Limb (tissue), 2 donors: ENCODE results near the gene GPR84.
"Not testable (repeated sequence)": the region's sequence is repeated elsewhere in the genome, so short reads cannot be mapped to it uniquely, and the experiment has no call there.

ENCODE experiments used
- DNase-seq, 2 donors: peaks; one replicate each; pipeline ENCODE4 v3.0.0-alpha.2; 2016; ENCODE audit errors: extremely low spot score in 2 of 2

The GPR84 gene

DNA sequence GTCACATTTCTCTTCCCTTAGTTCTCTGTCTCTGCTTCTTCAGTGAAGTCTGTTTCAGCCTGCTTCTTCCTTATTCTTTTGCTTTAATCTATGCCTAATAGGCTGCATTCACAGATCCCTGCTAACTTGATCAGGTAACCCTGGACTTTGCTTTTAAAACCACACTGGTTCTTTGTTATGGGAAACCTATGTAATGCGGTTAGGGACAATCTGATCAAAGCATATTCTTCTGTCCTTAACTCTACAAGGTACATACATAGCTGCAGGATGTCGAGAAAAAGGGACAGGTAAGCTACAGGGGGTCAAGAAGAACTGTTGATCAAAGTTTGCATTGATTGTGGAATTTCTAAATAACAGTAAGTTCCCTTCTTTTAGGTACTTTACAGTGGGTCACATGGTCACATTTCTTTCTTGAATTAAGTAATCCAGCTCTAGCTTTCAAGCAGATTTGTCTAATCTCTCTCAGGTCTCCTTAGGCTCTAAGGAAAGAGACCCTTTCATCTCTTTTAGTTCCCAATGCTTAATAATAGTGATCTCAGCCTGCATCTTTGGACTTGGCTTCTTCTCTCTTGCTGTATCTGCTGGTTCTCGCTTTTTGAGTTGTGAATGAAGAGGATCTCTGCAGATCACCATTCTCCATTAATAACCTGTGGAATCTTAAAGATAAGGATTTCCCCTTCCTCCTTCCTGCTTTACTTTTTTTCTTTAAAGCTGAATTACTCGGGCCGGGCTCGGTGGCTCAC is 35.5 kb downstream of the GPR84 start:
- DNase-seq: no peak

DNA sequence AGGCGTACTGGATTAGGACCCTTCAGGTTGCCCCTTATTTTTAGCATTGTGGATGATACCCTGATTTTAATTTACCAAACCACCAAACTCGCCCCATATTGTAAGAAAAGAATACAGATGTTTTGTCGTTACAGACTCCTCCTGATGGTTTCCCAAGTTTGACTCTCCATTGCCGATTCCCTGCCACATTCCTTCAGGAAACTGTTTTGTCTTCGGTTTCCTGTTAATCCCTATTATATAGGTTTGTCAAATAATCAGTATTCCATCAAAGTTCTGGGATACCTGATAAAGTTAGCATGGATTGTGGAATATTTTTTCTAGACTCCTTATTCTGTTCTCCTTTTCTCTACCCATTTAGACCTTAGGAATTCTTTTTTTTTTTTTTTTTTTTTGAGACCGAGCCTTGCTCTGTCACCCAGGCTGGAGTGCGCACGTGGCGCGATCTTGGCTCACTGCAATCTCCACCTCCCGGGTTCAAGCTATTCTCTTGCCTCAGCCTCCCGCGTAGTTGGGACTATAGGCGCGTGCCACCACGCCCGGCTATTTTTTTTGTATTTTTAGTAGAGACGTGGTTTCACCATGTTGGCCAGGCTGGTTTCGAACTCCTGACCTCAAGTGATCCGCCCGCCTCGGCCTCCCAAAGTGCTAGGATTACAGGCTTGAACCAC is 38.7 kb downstream of the GPR84 start:
- not testable (repeated sequence) for DNase-seq

DNA sequence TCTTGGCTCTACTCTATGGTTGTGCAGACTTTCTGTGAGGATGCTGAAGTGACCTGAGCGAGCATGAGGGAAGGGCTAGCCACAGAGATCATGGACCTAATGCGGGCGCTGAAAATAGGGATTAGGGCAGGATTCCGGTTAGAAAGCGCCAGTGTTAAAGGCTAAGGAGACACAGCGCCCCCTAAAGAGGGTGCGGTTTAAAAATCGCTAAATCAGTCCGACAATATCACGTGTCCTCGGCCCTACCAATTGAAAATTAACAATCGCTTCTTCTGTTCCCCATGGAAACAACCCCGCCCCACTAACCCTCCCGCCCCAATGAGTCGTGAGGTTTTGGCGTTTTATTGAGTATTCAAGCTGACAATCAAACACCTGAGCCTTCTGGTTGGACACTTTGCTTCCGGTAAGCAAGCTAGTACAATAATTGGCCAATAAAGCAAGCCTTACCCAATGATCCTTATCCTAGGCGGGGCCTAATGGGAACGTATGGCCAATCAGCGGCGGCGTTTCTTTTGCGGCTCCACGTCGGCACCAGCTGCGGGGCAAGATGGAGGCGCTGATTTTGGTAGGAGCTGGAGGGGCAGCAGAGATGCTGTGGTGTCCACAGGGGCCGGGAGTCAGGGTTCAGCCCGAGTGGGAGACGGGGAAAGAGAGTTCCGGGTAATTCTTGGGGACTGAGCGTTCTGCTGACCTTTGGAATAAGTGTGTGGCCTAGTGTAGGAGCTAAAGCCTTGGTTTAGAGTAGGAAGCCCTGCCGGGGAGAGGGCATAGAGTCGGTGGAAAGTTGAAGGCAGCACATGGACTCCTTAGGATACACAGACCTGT is 39.5 kb downstream of the GPR84 start, which contains the start of gene COPZ1:
TSS of gene COPZ1 (plus strand) at position 515 of the 825 bp plus-strand sequence. CDS start at position 548, 33 bp downstream.
- peak; percentile 94 to 100 for DNase-seq

DNA sequence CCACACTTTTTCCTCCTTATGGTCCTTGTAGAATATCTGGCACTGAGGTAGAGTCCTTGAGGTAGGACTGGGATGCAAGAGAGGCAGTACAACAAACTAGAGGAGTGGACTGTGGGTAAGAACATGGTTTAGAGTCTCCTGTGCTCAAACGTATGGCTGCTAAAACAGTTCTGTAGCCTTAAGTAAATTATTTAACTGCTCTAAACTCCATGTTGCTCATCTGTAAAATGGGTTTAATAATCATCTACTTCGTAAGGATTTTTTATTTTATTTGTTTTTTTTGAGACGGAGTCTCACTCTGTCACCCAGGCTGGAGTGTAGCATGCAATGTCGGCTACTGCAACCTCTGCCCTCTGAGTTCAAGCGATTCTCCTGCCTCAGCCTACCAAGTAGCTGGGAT is 42.9 kb downstream of the GPR84 start:
- DNase-seq: no peak
